CD4-positive, alpha-beta T cell treated with Interleukin-15 for 1 hour (primary cell): ENCODE measurements around the gene ELN.
A peak's percentile ranks its signal among the peaks of the same experiment; 100 is the strongest.

Experiments used
- DNase-seq: peaks from one replicate; pipeline ENCODE4 v3.0.0-alpha.2; 2020

Gene ELN

DNA sequence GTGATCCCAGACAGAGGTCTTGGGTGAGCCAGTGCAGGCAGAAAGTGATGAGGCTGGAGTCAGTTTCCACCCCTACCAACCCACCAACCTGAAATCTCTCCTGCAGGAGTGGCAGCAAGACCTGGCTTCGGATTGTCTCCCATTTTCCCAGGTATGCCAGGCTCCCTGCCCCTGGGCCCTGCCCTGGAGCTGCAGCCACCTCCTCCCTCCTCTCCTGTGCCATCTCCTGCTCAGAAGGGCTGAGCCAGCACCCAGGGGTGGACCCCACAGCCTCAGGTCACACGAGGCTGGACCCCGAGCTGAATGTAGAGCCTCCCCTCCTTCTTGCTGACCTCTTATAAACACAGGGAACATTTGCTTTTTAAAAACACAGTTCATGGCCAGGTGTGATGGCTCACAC is 38.7 kb downstream of the ELN start:
- DNase-seq, result no peak

- no peak for DNase-seq
Measured at GRCh38 chr7:74068378-74069085, 40.6 kb downstream of the ELN start.

DNA sequence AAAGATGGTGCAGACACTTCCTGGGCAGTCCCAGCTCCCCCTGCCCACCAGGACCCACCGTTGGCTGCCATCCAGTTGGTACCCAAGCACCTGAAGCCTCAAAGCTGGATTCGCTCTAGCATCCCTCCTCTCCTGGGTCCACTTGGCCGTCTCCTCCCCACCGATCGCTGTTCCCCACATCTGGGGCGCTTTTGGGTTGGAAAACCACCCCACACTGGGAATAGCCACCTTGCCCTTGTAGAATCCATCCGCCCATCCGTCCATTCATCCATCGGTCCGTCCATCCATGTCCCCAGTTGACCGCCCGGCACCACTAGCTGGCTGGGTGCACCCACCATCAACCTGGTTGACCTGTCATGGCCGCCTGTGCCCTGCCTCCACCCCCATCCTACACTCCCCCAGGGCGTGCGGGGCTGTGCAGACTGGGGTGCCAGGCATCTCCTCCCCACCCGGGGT is 41.1 kb downstream of the ELN start:
- DNase-seq, result no peak

- no peak for DNase-seq
Measured at GRCh38 chr7:74069790-74070618, 42.0 kb downstream of the ELN start.

DNA sequence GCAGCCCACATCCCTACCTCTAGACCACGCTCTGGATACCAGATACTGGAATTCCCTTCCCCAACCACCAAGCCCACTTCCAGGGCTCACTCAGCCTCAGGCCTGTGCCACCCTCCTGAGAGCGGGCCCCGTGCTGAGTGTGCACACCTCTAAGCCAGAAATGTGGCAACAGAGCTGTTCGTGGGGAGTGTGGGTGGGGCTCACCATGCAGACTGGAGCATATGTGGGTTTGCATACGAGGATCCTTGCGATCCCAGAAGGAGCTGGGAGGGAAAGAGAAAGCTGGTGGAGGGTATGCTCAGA is 42.6 kb downstream of the ELN start:
- no peak for DNase-seq

DNA sequence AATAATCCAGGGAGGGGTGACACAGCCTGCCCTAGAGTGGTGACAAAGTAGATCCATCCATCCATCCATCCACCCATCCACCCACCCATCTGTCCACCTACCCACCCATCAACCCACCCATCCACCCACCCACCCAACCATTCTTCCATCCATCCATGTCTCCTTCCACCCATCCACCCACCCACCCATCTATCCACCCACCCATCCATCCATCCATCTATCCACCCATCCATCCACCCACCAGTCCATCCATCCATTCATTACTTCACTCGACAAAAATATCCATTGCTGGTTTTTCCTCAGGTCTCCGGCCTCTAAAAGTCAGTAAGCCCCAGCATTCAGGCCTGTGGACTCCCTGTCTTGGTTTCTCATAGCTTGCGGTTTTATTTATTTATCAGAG is 43.1 kb downstream of the ELN start:
- DNase-seq, result no peak

DNA sequence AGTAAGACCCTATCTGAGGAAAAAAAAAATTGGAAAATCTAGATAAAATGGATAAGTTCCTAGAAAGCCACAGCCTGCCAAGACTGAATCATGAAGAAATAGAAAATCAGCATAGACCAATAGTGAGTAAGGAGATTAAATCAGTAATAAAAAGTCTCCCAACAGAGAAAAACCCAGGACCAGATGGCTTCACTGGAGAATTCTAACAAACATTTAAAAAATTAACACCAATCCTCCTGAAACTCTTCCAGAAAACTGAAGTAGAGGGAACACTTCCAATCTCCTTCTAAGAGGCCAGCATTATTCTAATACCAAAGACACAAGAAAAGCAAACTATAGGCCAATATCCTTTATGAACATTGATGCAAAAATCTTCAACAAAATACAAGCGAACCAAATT is 46.8 kb downstream of the ELN start:
- DNase-seq, result no peak

- DNase-seq, result no peak
Measured at GRCh38 chr7:74078461-74078860, 50.5 kb downstream of the ELN start.

DNA sequence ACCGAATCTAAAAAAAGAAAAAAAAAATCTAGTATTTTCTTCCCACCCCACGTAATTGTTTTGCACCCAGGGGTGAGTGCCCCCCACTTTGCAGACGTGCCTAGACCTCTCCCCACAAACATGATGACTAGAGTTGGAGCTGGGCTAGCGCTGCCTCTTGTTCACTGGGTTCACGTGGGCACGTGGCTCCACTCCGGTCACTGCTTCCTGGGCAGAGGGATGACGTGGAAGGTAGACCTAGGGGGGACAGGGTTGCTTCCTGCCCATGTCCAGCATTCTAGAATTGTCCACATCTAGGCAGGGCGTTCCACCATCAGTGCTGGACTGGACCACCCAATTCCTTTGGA is 54.8 kb downstream of the ELN start:
- DNase-seq, result no peak

DNA sequence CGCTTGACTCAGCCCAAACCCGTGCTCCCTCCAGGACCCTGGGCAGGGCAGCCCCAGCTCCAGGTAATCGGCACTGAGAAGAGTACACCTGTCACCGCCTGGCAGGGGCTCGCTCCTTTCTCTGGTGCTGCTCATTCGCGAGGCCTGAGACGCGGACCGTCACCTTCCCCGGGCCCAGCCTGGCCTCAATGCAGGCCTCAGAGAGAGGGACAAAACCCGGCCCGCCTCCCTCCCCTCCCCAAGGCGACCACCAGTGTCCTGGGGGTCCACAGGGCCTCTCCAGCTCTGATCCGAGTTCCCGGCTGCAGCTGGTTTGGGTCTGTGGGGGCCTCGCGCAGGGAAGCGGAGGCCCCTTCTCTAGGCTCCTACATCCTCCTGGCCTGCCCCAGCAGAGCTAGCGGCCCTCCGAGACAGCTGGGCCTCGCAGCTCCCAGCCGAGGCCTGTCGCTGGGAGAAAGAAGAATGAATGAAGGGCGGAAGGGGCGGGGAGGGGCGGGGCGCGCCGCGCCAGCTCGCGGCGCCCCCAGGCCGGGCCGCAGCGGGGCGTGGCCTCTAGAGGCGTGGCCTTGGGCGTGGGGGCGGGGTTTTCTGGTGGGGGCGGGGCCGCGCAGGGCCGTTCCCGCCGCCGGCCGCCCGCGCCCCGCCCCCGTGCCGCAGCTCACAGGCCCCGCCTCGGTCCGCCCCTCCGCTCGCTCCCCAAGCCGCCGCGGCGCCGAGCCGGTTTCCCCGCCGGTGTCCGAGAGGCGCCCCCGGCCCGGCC is 55.3 kb downstream of the ELN start, which contains the start of gene LIMK1:
LIMK1 (plus strand) TSS at position 688 of the 760 bp plus-strand sequence. CDS start 187 bp downstream, outside the sequence.
- peak; percentile 81 for DNase-seq

GRCh38 chr7:74083928-74084721 is 56.2 kb downstream of the ELN start:
- DNase-seq, result peak; percentile 64

DNA sequence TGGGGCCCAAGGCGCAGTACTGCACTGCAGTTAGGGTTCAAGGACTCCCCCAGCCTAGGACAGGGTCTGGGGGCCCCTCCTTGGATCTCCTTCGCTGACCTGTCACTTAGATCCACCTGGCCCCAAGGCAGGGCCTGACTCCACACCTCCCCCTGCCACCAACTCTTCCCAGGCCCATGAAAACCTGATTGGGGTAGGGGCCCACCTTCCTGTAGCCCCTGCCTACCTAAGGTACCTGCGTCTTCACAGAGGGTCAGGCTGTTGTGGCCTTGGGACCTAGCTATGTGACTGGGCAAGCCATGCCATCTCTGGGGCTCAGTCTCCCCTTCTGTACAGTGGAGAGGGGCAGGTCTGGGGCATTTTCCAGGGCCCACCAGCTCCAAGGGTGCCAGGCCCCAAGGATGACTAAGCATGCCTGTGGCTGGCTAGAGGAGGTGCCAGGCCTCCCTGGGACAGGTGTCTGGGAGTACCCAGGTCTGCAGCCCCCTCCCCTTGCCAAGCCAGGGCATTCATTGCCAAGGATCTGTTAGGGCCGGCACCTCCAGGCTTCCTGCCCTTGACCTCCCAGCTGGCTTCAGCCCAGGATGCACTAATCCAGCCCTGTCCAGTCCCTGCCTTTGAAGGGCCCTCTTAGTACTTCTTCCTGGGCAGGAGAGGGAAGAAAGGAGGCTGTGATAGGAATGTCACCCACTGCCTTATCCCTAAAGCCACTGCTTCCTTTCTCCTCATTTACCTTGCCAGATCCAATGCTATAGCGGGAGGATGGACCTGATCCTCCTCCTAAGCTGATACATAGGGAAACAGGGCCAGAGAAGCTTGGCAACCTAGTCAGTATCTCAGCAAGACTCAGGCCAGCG is 57.0 kb downstream of the ELN start:
- no peak for DNase-seq

DNA sequence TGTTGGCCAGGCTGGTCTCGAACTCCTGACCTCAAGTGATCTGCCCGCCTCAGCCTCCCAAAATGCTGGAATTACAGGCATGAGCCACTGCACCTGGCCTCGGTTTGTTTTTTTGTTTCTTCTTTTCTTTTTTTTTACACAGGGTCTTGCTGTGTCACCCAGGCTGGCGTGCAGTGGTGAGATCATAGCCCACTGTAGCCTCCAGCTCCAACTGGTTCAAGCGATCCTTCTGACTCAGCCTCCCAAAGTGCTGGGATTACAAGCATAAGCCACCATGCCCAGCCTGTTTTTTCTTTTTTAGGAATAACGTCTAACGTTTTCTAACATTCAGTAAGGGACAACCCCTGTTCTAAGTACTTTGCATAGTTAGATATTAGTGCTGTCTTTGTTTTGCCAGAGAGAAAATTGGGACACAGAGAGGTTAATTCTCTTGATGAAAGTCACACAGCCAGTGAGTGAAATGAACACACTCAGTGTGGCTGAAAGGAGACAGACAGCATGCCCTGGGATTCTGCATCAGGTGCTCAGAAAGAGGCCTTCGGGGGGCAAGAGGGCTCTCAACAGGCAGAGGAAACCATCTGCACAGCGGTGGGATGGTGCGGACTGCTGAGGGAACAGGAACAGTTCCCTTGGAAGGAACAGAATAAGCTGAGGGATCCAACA is 59.9 kb downstream of the ELN start:
- DNase-seq, result no peak

DNA sequence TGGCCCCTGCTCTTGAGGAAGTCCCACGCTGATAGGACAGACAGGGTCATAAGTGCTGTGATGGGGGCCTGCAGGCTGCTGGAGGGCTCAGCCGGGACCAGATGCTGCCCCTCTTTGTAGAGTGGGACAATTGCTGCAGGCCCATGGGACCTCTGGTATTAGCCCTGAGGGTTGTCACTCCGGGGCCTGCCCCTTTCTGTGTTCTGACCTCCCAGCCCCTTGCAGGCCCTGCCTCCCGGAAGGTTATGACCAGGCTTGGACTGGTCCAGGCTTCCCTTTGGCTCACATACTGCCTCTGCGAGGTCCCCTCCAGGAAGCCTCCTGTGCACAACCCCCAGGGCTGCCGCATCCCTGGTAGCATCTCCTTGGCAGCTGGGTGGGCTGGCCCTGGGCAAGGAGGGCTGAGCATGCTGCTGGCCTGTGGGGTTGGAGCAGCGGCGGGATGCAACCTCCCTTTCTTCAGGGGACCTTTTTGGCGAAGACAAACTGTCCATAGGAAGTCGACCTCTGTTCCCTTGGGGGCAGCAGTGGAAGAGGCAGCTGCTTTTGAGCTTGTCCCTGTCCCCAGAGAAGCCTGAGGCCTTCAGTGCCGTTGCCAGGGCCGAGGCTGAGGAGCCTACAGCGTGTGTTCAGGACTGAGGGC is 64.5 kb downstream of the ELN start:
- DNase-seq, result no peak

DNA sequence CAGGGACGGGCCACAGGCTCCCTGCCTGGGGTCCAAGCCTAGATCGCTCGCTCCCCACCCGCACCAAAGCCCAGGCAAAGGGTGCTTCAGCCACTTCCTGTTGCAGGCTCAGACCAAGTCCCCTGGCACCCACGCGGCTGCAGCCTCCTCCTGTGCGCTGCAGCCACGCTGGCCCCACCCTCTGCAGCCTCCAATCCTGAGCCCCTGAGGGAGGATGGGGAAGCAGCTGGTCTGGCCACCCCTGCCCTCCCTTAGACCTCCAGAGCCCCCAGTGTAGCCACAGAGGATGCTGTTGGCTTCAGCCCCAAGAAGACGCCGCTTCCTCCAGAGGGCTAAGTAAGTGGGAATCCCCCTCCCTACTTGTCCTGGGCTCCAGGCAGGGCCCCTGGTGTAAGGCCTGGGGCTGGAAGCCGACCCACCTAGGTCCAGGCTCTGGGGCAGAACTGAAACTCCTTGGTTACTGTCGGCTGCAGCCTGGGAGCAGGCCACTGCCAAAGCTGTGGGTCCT is 65.0 kb downstream of the ELN start:
- DNase-seq, result peak; percentile 46

DNA sequence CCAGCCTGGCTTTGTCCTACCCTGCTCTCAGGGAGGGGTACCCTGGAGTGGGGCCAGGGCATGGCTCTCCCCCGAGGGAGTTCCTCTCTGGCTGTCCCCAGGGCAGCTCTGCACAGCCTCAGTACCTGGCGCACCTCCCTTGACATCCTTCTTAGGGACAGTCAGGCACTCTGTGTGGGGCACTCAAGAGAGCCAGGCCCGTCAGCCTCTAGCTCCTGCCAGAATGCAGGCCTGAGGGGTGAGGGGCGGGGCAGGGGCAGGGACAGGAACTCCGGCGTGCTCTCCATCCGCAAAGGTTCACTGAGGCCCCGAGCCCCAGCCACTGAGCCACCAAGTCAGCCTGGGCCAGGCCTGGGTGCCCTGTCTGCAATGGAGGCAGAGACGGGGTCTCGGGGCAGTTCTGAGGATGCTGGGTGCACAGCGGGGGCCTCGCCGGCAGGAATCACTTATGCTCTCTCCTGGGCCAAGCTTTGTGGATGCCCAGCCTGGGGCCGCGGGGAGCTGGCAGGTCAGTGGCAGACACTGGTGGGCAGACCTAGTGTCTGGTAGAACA is 65.8 kb downstream of the ELN start:
- no peak for DNase-seq

- peak; percentile 81 for DNase-seq
Measured at GRCh38 chr7:74094224-74095101, 66.5 kb downstream of the ELN start.

- no peak for DNase-seq
Measured at GRCh38 chr7:74095135-74095534, 67.2 kb downstream of the ELN start.

DNA sequence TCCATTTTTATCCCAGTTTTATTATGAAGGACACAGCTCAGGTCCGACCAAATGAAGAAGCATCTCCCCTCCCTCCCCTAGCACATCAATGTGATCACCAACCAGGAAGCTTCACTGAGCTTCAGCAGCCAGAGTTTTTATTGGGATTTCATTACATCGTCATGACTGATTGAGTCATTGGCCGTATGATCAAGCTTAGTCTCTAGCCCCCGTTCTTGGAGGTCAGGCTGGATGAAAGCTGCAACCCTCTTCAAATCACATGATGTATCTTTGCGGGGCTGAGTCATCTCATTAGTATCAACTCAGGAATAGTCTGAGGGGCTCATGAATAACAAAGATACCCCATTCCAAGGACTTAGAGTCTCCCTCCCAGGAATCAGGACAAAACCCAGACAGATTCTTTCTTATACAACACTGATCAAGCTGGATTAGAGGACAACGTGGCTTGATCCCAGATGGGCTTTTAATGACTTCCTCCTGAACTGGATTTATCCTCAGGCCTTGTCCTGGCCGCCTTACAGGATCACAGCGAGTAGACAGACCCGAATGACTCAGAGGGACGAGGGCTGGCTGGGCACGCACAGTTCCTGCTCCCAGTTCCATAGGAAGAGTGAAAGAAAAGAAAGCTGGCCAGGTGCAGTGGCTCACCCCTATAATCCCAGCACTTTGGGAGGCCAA is 70.1 kb downstream of the ELN start:
- no peak for DNase-seq
